ENCODE measurements around the gene PAX5.
A peak's percentile ranks its signal among the peaks of the same experiment; 100 is the strongest.

GRCh38 chr9:37037503-37038301 is 3.6 kb upstream of the PAX5 start:
- peak; percentile 41; the same call in 1 of the 2 replicates for TF ChIP-seq POLR2AphosphoS5 (IDR thresholded peaks at IDR 0.05; ENCODE audit: low read depth, low read length)
- no peak; the same call in 1 of the 2 replicates for TF ChIP-seq POLR2A (IDR thresholded peaks at IDR 0.05; ENCODE audit: low read depth, low read length)
- TF ChIP-seq POU2F2 (IDR thresholded peaks at IDR 0.05; ENCODE audit: low read depth, low read length): no peak
- TF ChIP-seq SPI1 (IDR thresholded peaks at IDR 0.05; ENCODE audit: low read depth, low read length): no peak
- TF ChIP-seq TAF1 (IDR thresholded peaks at IDR 0.05; ENCODE audit: low read depth, low read length): peak; percentile 39; the same call in 1 of the 2 replicates
- no peak for TF ChIP-seq PAX5 (IDR thresholded peaks at IDR 0.05; ENCODE audit: insufficient read depth, low read length, severe bottlenecking)
